HPDE6-E6E7 (cell line): Measurements from ENCODE around the gene AZIN2.

ENCODE experiments used
- DNase-seq: peaks from one replicate; pipeline ENCODE4 v3.0.0; 2011; ENCODE audit warnings: missing footprints; ENCODE audit errors: extremely low spot score

AZIN2 gene

GRCh38 chr1:33152685-33153432 lies 71.9 kb downstream of the AZIN2 start:
- no peak for DNase-seq

- DNase-seq = no peak
Observed at GRCh38 chr1:33153650-33154049, 72.7 kb downstream of the AZIN2 start.

GRCh38 chr1:33155877-33156538 lies 75.1 kb downstream of the AZIN2 start:
- DNase-seq = no peak

- no peak for DNase-seq
Observed at GRCh38 chr1:33157131-33157530, 76.2 kb downstream of the AZIN2 start.

GRCh38 chr1:33158366-33158765 lies 77.4 kb downstream of the AZIN2 start:
- no peak for DNase-seq

GRCh38 chr1:33159577-33159976 lies 78.6 kb downstream of the AZIN2 start:
- DNase-seq = no peak

GRCh38 chr1:33161061-33161681 lies 80.2 kb downstream of the AZIN2 start:
- DNase-seq = no peak

- no peak for DNase-seq
Observed at GRCh38 chr1:33162141-33162540, 81.2 kb downstream of the AZIN2 start.

GRCh38 chr1:33163621-33164519 lies 82.9 kb downstream of the AZIN2 start:
- DNase-seq = no peak

GRCh38 chr1:33165209-33165608 lies 84.3 kb downstream of the AZIN2 start:
- DNase-seq = no peak

- no peak for DNase-seq
Observed at GRCh38 chr1:33165809-33166208, 84.9 kb downstream of the AZIN2 start.

- DNase-seq = no peak
Observed at GRCh38 chr1:33167650-33168447, 86.9 kb downstream of the AZIN2 start.

GRCh38 chr1:33168556-33169289 lies 87.8 kb downstream of the AZIN2 start:
- no peak for DNase-seq

GRCh38 chr1:33169290-33170055 lies 88.5 kb downstream of the AZIN2 start:
- DNase-seq = no peak
